Choroid plexus epithelial cell (primary cell): ENCODE measurements around the gene ETFA.
"Not testable (repeated sequence)": the region's sequence is repeated elsewhere in the genome, so short reads cannot be mapped to it uniquely, and the experiment has no call there.

Source experiments
- DNase-seq: peaks from one replicate; pipeline ENCODE4 v3.0.0-alpha.2; 2010; ENCODE audit warnings: low read depth
- H3K4me3 ChIP-seq: 2 replicates; pipeline ENCODE4 v1.5.1; 2011; ENCODE audit warnings: low read depth, mild to moderate bottlenecking, control low read depth, low read length, moderate library complexity
- TF ChIP-seq, protein P1 (sequence below): conservative IDR thresholded peaks from 2 replicates; pipeline ENCODE4 v1.5.1; 2011; ENCODE audit warnings: low read depth, mild to moderate bottlenecking, control low read depth, inconsistent platforms, low read length, moderate library complexity

ETFA gene

DNA sequence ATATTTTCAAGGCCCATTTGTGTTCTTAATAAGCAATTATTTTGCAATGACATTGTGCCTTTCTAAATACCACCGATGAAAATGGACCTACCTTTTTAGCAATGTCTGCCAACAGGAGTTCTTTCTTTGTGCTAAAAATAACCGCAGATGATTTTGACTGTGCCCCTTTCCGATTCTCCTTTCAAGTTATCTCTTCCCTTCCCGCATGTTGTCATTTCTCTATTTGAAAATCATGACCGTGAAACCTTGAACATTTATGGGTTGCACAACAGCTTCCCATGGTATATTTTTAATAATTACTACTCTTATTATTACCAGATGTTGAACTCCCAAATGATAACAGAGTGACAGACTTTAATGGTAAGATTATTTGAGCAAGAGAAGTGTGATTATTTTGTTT, 10.3 kb upstream of the ETFA start:
- TF ChIP-seq, protein P1, sequence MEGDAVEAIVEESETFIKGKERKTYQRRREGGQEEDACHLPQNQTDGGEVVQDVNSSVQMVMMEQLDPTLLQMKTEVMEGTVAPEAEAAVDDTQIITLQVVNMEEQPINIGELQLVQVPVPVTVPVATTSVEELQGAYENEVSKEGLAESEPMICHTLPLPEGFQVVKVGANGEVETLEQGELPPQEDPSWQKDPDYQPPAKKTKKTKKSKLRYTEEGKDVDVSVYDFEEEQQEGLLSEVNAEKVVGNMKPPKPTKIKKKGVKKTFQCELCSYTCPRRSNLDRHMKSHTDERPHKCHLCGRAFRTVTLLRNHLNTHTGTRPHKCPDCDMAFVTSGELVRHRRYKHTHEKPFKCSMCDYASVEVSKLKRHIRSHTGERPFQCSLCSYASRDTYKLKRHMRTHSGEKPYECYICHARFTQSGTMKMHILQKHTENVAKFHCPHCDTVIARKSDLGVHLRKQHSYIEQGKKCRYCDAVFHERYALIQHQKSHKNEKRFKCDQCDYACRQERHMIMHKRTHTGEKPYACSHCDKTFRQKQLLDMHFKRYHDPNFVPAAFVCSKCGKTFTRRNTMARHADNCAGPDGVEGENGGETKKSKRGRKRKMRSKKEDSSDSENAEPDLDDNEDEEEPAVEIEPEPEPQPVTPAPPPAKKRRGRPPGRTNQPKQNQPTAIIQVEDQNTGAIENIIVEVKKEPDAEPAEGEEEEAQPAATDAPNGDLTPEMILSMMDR: no peak
- no peak for DNase-seq
- H3K4me3 ChIP-seq: no peak overlapping the region

DNA sequence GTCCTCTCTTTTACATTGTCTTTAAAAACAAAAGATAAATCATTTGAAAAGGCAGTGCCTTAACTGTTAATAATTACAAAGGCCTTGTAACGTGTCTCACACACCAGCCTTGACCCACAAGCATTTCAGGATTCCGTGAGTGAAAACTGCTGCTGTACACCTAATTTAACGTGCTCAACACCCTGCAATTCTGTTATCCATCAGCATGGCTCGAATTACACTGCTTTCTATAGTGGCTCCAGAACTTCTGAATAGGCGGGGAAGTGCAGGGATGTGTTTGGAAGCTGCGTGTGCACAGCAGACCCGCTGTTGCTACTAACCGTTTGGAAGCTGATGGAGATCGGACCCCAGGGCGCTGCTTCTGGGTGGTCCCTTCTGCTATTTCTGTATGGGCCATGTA, 9.9 kb upstream of the ETFA start:
- DNase-seq: no peak
- TF ChIP-seq, protein P1: no peak
- no peak overlapping the region for H3K4me3 ChIP-seq

DNA sequence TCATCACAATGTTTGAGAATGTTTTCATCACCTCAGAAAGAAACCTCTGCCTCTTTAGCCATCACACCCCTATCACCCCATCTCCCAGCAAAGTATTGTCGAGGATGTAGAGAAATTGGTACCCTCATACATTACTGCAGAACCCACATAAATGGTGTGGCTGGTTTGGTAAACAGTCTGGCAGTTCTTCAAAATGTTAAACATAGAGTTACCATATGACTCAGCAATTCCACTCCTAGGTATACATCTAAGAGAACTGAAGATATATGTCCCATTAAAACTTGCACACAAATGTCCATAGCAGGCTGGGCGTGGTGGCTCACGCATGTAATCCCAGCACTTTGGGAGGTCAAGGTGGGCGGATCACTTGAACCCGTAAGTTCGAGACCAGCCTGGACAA, 8.7 kb upstream of the ETFA start:
- DNase-seq: no peak
- H3K4me3 ChIP-seq: no peak overlapping the region
- TF ChIP-seq, protein P1: no peak

DNA sequence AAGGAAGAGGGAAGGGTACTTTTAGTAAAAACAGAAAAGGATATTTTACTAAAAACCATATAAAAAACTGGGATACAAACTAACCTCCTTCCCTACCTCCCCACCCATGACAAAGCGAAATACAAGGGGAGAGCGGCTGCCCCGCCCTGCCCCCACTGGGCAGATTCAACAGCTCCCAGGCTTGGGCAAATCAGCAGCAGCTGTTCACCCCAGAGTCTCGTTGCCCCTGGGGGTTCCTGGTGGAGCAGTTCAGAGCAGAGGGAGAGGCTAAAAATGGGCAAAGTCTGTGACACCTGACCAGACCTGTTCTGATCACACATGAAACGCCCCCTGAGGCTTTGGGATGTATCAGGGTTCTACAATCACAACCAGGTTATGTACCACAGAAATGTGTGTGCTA, 2.5 kb upstream of the ETFA start:
- no peak overlapping the region for H3K4me3 ChIP-seq
- TF ChIP-seq, protein P1: no peak
- DNase-seq: no peak

DNA sequence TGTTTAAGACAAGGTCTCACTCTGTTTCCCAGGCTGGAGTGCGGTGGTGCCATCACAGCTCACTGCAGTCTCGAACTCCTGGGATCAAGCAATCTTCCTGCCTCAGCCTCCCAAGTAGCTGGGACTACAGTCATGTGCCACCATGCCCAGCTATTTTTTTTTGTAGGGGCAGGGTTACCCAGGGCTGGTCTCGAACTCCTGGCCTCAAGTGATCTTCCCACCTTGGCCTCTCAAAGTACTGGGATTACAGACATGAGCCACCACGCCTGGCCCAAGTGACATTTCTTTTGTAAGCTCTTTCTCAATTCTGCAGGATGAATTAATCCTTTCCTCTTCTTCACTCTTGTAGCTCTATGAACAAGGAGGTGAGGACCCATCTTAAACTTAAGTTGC, 1.9 kb upstream of the ETFA start:
- H3K4me3 ChIP-seq, DNase-seq: not testable (repeated sequence)

DNA sequence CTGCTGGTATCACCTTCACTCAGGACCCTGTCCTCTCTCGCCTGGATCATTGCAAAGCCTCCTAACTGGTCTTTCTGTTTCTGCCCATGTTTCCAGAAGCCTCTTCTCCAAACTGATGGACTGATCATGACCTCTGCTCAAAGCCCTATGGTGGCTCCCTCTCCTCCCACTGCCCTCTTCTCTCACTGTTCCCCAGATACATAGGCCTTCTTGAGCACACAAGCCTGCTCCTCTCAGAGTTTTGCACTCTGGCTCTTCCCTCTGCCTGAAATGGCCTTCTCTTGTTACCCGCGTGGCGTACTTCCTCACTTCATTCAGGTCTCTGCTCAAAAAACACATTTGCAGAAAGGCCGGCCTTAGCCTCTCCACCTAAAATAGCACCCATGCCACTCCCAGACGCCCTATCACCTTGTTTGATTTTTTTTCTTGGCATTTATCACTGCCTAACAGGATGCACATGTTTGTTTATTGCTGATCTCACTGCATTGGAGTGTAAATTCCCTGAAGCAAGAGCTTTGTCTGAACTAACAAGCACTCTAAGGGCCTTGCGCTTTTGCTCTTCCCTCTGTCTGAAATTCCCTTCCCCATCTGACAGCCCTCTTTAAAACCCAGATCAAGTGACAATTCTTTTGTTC, 1.4 kb upstream of the ETFA start:
- H3K4me3 ChIP-seq: no peak overlapping the region
- TF ChIP-seq, protein P1: no peak
- DNase-seq: peak; percentile 44

DNA sequence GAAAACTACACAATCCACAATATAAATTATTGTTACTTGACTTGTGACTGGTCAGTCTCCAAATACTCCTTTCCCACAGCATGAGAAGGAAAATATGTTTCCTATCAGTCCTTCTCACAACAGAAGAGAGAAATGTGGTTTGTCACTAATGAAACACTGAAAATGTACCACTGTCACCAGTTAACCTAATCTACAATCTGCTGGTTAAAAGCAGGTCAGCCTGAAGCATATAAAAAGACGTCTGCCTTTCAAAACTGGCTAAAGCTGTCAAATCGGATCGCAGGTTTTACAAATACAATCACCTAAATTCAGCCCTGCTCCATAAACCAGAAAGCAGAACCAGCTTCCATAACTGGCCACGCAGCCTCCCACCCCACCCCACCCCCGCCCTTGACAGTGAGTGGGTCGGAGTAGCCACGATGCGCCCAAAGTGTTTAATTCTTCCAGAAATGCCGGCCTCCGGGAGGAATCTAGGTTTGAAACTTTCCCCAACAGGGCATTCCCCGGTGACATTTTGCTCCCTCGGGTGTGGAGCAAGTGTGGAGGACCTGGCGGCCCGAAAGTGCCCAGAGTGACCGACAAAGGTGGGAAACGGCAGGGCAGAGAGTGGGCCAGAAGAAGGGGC, 682 bp downstream of the ETFA start:
- H3K4me3 ChIP-seq: peak overlapping the region; percentile 95
- DNase-seq: peak; percentile 18
- TF ChIP-seq, protein P1: no peak
